DND-41 (cell line): Measurements from ENCODE around the gene DYNC1H1.

Source experiments
- EZH2 ChIP-seq: IDR thresholded peaks from 3 replicates; pipeline ENCODE4 v1.6.1; 2012; ENCODE audit warnings: borderline replicate concordance, low read depth, mild to moderate bottlenecking, moderate library complexity, low read length, inconsistent platforms; ENCODE audit not compliant: severe bottlenecking
- TF ChIP-seq, protein P1 (sequence below): IDR thresholded peaks from 2 replicates; pipeline ENCODE4 v1.5.1; 2012; ENCODE audit warnings: borderline replicate concordance, low read length, moderate library complexity, mild to moderate bottlenecking; ENCODE audit not compliant: poor library complexity, severe bottlenecking; ENCODE audit errors: extremely low read depth

DNA sequence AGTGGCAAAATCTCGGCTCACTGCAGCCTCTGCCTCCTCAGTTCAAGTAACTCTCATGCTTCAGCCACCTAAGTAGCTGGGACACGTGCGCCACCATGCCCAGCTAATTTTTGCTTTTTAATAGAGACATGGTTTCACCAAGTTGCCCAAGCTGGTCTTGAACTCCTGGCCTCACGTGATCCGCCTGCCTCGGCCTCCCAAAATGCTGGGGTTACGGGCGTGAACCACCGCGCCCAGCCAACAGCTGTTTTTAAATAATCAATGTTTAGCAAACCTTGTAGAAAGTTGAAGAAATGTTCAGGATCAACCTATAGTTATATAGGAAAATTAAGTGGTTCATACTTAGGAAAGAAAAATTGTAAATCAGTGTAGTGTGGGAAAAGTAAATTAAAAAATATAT is 128.4 kb downstream of the DYNC1H1 start:
- no peak for TF ChIP-seq EZH2
- TF ChIP-seq, protein P1, sequence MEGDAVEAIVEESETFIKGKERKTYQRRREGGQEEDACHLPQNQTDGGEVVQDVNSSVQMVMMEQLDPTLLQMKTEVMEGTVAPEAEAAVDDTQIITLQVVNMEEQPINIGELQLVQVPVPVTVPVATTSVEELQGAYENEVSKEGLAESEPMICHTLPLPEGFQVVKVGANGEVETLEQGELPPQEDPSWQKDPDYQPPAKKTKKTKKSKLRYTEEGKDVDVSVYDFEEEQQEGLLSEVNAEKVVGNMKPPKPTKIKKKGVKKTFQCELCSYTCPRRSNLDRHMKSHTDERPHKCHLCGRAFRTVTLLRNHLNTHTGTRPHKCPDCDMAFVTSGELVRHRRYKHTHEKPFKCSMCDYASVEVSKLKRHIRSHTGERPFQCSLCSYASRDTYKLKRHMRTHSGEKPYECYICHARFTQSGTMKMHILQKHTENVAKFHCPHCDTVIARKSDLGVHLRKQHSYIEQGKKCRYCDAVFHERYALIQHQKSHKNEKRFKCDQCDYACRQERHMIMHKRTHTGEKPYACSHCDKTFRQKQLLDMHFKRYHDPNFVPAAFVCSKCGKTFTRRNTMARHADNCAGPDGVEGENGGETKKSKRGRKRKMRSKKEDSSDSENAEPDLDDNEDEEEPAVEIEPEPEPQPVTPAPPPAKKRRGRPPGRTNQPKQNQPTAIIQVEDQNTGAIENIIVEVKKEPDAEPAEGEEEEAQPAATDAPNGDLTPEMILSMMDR, result no peak
